ENCODE results near the gene SECISBP2L.
"Not testable (repeated sequence)": the region's sequence is repeated elsewhere in the genome, so short reads cannot be mapped to it uniquely, and the experiment has no call there.

SECISBP2L gene

GRCh38 chr15:48989170-48989569 is 57.1 kb downstream of the SECISBP2L start:
- DNase-seq = no peak

GRCh38 chr15:48987142-48987541 is 59.1 kb downstream of the SECISBP2L start:
- no peak for DNase-seq

- no peak for DNase-seq
Observed at GRCh38 chr15:48986240-48986639, 60.0 kb downstream of the SECISBP2L start.

GRCh38 chr15:48985516-48985915 is 60.7 kb downstream of the SECISBP2L start:
- DNase-seq = no peak

- no peak for DNase-seq
Observed at GRCh38 chr15:48984811-48985352, 61.4 kb downstream of the SECISBP2L start.

GRCh38 chr15:48984021-48984710 is 62.1 kb downstream of the SECISBP2L start:
- DNase-seq = no peak

GRCh38 chr15:48983300-48983699 is 62.9 kb downstream of the SECISBP2L start:
- no peak for DNase-seq

GRCh38 chr15:48981941-48982340 is 64.3 kb downstream of the SECISBP2L start:
- no peak for DNase-seq

- DNase-seq = no peak
Observed at GRCh38 chr15:48978638-48979037, 67.6 kb downstream of the SECISBP2L start.

GRCh38 chr15:48976444-48977088 is 69.7 kb downstream of the SECISBP2L start:
- DNase-seq = no peak

- peak; percentile 77 for DNase-seq
Observed at GRCh38 chr15:48975472-48976419, 70.5 kb downstream of the SECISBP2L start.

- peak; percentile 15 for DNase-seq
Observed at GRCh38 chr15:48974882-48975281, 71.4 kb downstream of the SECISBP2L start.

- no peak for DNase-seq
Observed at GRCh38 chr15:48972750-48973503, 73.3 kb downstream of the SECISBP2L start.

GRCh38 chr15:48970926-48971325 is 75.3 kb downstream of the SECISBP2L start:
- DNase-seq = not testable (repeated sequence)

- no peak for DNase-seq
Observed at GRCh38 chr15:48968066-48968465, 78.2 kb downstream of the SECISBP2L start.

- no peak for DNase-seq
Observed at GRCh38 chr15:48967336-48967735, 78.9 kb downstream of the SECISBP2L start.

GRCh38 chr15:48966595-48967301 is 79.5 kb downstream of the SECISBP2L start:
- no peak for DNase-seq

- no peak for DNase-seq
Observed at GRCh38 chr15:48965972-48966371, 80.3 kb downstream of the SECISBP2L start.

GRCh38 chr15:48964898-48965297 is 81.3 kb downstream of the SECISBP2L start:
- no peak for DNase-seq

- peak; percentile 57 for DNase-seq
Observed at GRCh38 chr15:48963524-48964113, 82.6 kb downstream of the SECISBP2L start, which contains the start of gene SHC4. SHC4 (minus strand) TSS chr15:48963919; CDS start chr15:48963015, 904 bp downstream.
